HT-29 (cell line): Measurements from ENCODE around the gene VSIG2. TPM values are rescaled to one million over a fixed set of nuclear protein-coding genes. Genes with fewer than 3 reads are reported as not detected.
A peak's percentile ranks its signal among the peaks of the same experiment; 100 is the strongest.
"Not testable (repeated sequence)": the region's sequence is repeated elsewhere in the genome, so short reads cannot be mapped to it uniquely, and the experiment has no call there.

Source experiments
- DNase-seq: peaks from one replicate; pipeline ENCODE4 v3.0.0-alpha.2; 2015; ENCODE audit warnings: low spot score
- total RNA-seq: library from RNA; depleted of rRNA; stranded (reverse); fragments of >200 nt; shearing (Covaris generic); gene quantifications from 2 replicates; pipeline ENCODE4 v1.2.3, GENCODE V29; 2014; rRNA removed

VSIG2 gene
- 137 and 149 TPM in 2 replicates for total RNA-seq

GRCh38 chr11:124751741-124752470 lies at the start of gene VSIG2:
TSS of gene VSIG2 (minus strand) at chr11:124752255. CDS start at chr11:124752137, 118 bp downstream.
- peak; percentile 67 for DNase-seq

GRCh38 chr11:124801014-124801413 lies 49.0 kb upstream of the VSIG2 start:
- no peak for DNase-seq

- DNase-seq, result peak; percentile 74
Observed at GRCh38 chr11:124800226-124800929, 48.3 kb upstream of the VSIG2 start, which contains the start of gene MSANTD2. TSS of gene MSANTD2 (minus strand) at chr11:124800406. CDS start at chr11:124800380, 26 bp downstream.

GRCh38 chr11:124799348-124800225 lies 47.5 kb upstream of the VSIG2 start:
- peak; percentile 43 for DNase-seq

- peak; percentile 71 for DNase-seq
Observed at GRCh38 chr11:124798991-124799347, 46.9 kb upstream of the VSIG2 start.

- DNase-seq, result no peak
Observed at GRCh38 chr11:124796312-124796711, 44.3 kb upstream of the VSIG2 start.

GRCh38 chr11:124793466-124794278 lies 41.6 kb upstream of the VSIG2 start:
- peak; percentile 87 for DNase-seq

- DNase-seq, result no peak
Observed at GRCh38 chr11:124791626-124792341, 39.7 kb upstream of the VSIG2 start.

- DNase-seq, result no peak
Observed at GRCh38 chr11:124788521-124788920, 36.5 kb upstream of the VSIG2 start.

GRCh38 chr11:124784051-124784450 lies 32.0 kb upstream of the VSIG2 start:
- no peak for DNase-seq

- no peak for DNase-seq
Observed at GRCh38 chr11:124783002-124783401, 30.9 kb upstream of the VSIG2 start.

GRCh38 chr11:124779568-124779967 lies 27.5 kb upstream of the VSIG2 start:
- no peak for DNase-seq

- peak; percentile 58 for DNase-seq
Observed at GRCh38 chr11:124778281-124778680, 26.2 kb upstream of the VSIG2 start.

- DNase-seq, result no peak
Observed at GRCh38 chr11:124776865-124777645, 25.0 kb upstream of the VSIG2 start.

GRCh38 chr11:124770959-124771358 lies 18.9 kb upstream of the VSIG2 start:
- not testable (repeated sequence) for DNase-seq

- DNase-seq, result peak; percentile 38
Observed at GRCh38 chr11:124769806-124770774, 18.0 kb upstream of the VSIG2 start.

GRCh38 chr11:124768914-124769313 lies 16.9 kb upstream of the VSIG2 start:
- peak; percentile 83 for DNase-seq

- no peak for DNase-seq
Observed at GRCh38 chr11:124766156-124766555, 14.1 kb upstream of the VSIG2 start.
